Right cardiac atrium (tissue), 5 donors: ENCODE results near the gene STC2. TPM values are rescaled to one million over a fixed set of nuclear protein-coding genes. Genes with fewer than 3 reads are reported as not detected.
"Not testable (repeated sequence)": the region's sequence is repeated elsewhere in the genome, so short reads cannot be mapped to it uniquely, and the experiment has no call there.

ENCODE experiments used
- ATAC-seq, 2 donors: fragments of 200-7000 bp; cut with Tn5 transposase; one replicate each; pipeline versions ENCODE4 v1.8.0 to v1.9.1; 2020; ENCODE audit warnings: moderate library complexity in 2 of 2, mild to moderate bottlenecking in 1 of 2
- DNase-seq, 3 donors: peaks; one replicate each; pipeline ENCODE4 v3.0.0-alpha.2; 2020
- H3K27ac ChIP-seq: one replicate; pipeline ENCODE4 v1.5.1; 2013; ENCODE audit warnings: mild to moderate bottlenecking, low read length, control low read depth, moderate library complexity
- H3K27me3 ChIP-seq: one replicate; pipeline ENCODE4 v1.6.1; 2013; ENCODE audit not compliant: control insufficient read depth, insufficient read depth
- H3K4me1 ChIP-seq: one replicate; pipeline ENCODE4 v1.6.1; 2013; ENCODE audit warnings: low read length; ENCODE audit not compliant: control insufficient read depth, insufficient read depth
- H3K4me3 ChIP-seq: one replicate; pipeline ENCODE4 v1.5.1; 2013; ENCODE audit warnings: low read length, control low read depth
- H3K9me3 ChIP-seq: one replicate; pipeline ENCODE4 v1.6.1; 2013; ENCODE audit warnings: low read length; ENCODE audit not compliant: control insufficient read depth
- WGBS: extraction: QIAGEN DNeasy Blood & Tissue Kit; methylation state at CpG from one replicate; pipeline ENCODE4 v1.1.7; 2013; 5-methylcytosine and 5-hydroxymethylcytosine counted together
- intact Hi-C, 4 donors: fragments of 100-400 bp; cut with DNase I; formaldehyde crosslinking; loops; one replicate each; pipeline versions ENCODE4 v1.11.0 to v1.14.0; 2022 to 2023
- polyA plus RNA-seq: library from polyadenylated mRNA; stranded (reverse); fragments of 200-250 nt; gene quantifications from one replicate; pipeline ENCODE4 v1.2.3, GENCODE V29; 2013
- total RNA-seq, 4 donors: library from RNA; stranded (reverse); fragmentation: NEBNext Ultra II Directional; extraction: Animal tissue kit (Norgen Biotek cat#: 25700); gene quantifications; one replicate each; pipeline ENCODE4 v1.2.1, GENCODE V29; 2021
- donor health status: healthy with polysubstance abuse.
- donor health status: DM: no; HTN: yes; CAD: no.
- donor health status: DM: no; HTN: no; CAD: no.
- donor health status: DM: no; HTN: yes; CAD: no; lungs with severe emphysema.
- donor health status: DM: yes; HTN: yes; CAD: no.

The STC2 gene
- total and polyA plus RNA-seq, 5 donors: 9.4 to 13.0 (median 11.7) TPM

- 81% methylated on average over 9 of the region's 9 CpGs for WGBS
These were observed 36.2 kb downstream of the STC2 start for GRCh38 chr5:173291722-173292658.

GRCh38 chr5:173290477-173291131 lies 37.6 kb downstream of the STC2 start:
- 18% methylated on average over 12 of the region's 12 CpGs for WGBS
- Histone ChIP-seq H3K9me3 (no peaks in the 10 kb centered on the region), H3K27me3 (no peaks in the 10 kb centered on the region), H3K27ac (peak overlapping the region; percentile 35), H3K4me3 (no peak overlapping the region), H3K4me1 (no peaks in the 10 kb centered on the region)
- no peak for DNase-seq
- intact Hi-C loops: loop anchor here in 1 of 4 donors (10.0 kb wide), 1 partner anchor 284 kb away; no protein-coding TSS in a partner anchor
- ATAC-seq: peak; percentile 40 to 42

More at GRCh38 chr5:173291722-173292658, 36.2 kb downstream of the STC2 start:
- Histone ChIP-seq H3K27me3 (no peaks in the 10 kb centered on the region), H3K4me3 (no peak overlapping the region), H3K4me1 (no peaks in the 10 kb centered on the region), H3K9me3 (no peaks in the 10 kb centered on the region), H3K27ac (no peak overlapping the region)
- intact Hi-C loops: loop anchor here in 1 of 4 donors (10.0 kb wide), 1 partner anchor 283 kb away; no protein-coding TSS in a partner anchor
- ATAC-seq: no peak
- no peak for DNase-seq

- 65% methylated on average over 3 of the region's 3 CpGs for WGBS
- Histone ChIP-seq H3K9me3 (no peaks in the 10 kb centered on the region), H3K4me1 (no peaks in the 10 kb centered on the region), H3K27ac (no peak overlapping the region), H3K27me3 (no peaks in the 10 kb centered on the region), H3K4me3 (no peak overlapping the region)
- DNase-seq: no peak
- ATAC-seq: no peak
- intact Hi-C loops: loop anchor here in 3 of 4 donors (10.0 kb wide), 4 partner anchors 125 to 585 kb away; partner anchors contain the start of gene ATP6V0E1 (in 1 of the 3)
These were observed 38.8 kb downstream of the STC2 start for GRCh38 chr5:173289372-173289771.

GRCh38 chr5:173288632-173289031 lies 39.6 kb downstream of the STC2 start:
- Histone ChIP-seq H3K9me3 (no peaks in the 10 kb centered on the region), H3K4me1 (no peaks in the 10 kb centered on the region), H3K27me3 (no peaks in the 10 kb centered on the region), H3K4me3 (no peak overlapping the region), H3K27ac (no peak overlapping the region)
- DNase-seq: no peak
- intact Hi-C loops: loop anchor here in 3 of 4 donors (10.0 kb wide), 4 partner anchors 124 to 584 kb away; partner anchors contain the start of gene ATP6V0E1 (in 1 of the 3)
- ATAC-seq: no peak
- WGBS: 95% methylated on average over 4 of the region's 4 CpGs

- WGBS: 60% methylated on average over 7 of the region's 7 CpGs
- Histone ChIP-seq H3K4me1 (no peaks in the 10 kb centered on the region), H3K27ac (no peak overlapping the region), H3K4me3 (no peak overlapping the region), H3K27me3 (no peaks in the 10 kb centered on the region), H3K9me3 (no peaks in the 10 kb centered on the region)
- intact Hi-C loops: loop anchor here in 3 of 4 donors (10.0 kb wide), 4 partner anchors 122 to 582 kb away; partner anchors contain the start of gene ATP6V0E1 (in 1 of the 3)
- DNase-seq (no peak), ATAC-seq (no peak)
These were observed 41.1 kb downstream of the STC2 start for GRCh38 chr5:173287086-173287485.

- not testable (repeated sequence) for H3K4me1 ChIP-seq, ATAC-seq, DNase-seq, H3K4me3 ChIP-seq, H3K9me3 ChIP-seq, H3K27me3 ChIP-seq, H3K27ac ChIP-seq
- 98% methylated on average over 4 of the region's 4 CpGs for WGBS
- intact Hi-C loops: loop anchor here (5.0 to 10.0 kb wide), 5 partner anchors 117 to 580 kb away; partner anchors contain the start of gene ATP6V0E1 (in 1 of the 4)
These were observed 43.8 kb downstream of the STC2 start for GRCh38 chr5:173284343-173284958.

- no peaks in the 10 kb centered on the region for H3K9me3 ChIP-seq
- H3K4me3 ChIP-seq: peak overlapping the region; percentile 8
- peak overlapping the region; percentile 7 for H3K27ac ChIP-seq
- no peaks in the 10 kb centered on the region for H3K4me1 ChIP-seq
- 3% methylated on average over 45 of the region's 45 CpGs for WGBS
- DNase-seq (peak; percentile 81 to 93 (median 92)), ATAC-seq (peak; percentile 89 to 90)
- H3K27me3 ChIP-seq: no peaks in the 10 kb centered on the region
- intact Hi-C loops: loop anchor here (2.0 to 10.0 kb wide), 6 partner anchors 116 to 579 kb away; partner anchors contain the start of gene ATP6V0E1 (in 1 of the 4)
These were observed 44.6 kb downstream of the STC2 start for GRCh38 chr5:173283318-173284288.

- peak in 1 of 3 donors; percentile 50 for DNase-seq
- 71% methylated on average over 10 of the region's 10 CpGs for WGBS
- no peak overlapping the region for H3K4me3 ChIP-seq
- H3K9me3 ChIP-seq: no peaks in the 10 kb centered on the region
- no peaks in the 10 kb centered on the region for H3K4me1 ChIP-seq
- intact Hi-C loops: loop anchor here (2.0 to 10.0 kb wide), 6 partner anchors 116 to 578 kb away; partner anchors contain the start of gene ATP6V0E1 (in 1 of the 4)
- ATAC-seq: no peak
- H3K27ac ChIP-seq: peak overlapping the region; percentile 7
- no peaks in the 10 kb centered on the region for H3K27me3 ChIP-seq
These were observed 45.3 kb downstream of the STC2 start for GRCh38 chr5:173282916-173283315.

GRCh38 chr5:173281910-173282309 lies 46.3 kb downstream of the STC2 start:
- H3K27ac ChIP-seq: no peak overlapping the region

More at GRCh38 chr5:173281910-173282309, 46.3 kb downstream of the STC2 start:
- peak; percentile 22 to 23 for ATAC-seq
- intact Hi-C loops: loop anchor here (2.0 to 10.0 kb wide), 6 partner anchors 115 to 577 kb away; partner anchors contain the start of gene ATP6V0E1 (in 1 of the 4)
- no peaks in the 10 kb centered on the region for H3K4me1 ChIP-seq
- no peak overlapping the region for H3K4me3 ChIP-seq
- 15% methylated on average over 6 of the region's 6 CpGs for WGBS
- H3K27me3 ChIP-seq: no peaks in the 10 kb centered on the region
- H3K9me3 ChIP-seq: no peaks in the 10 kb centered on the region
- DNase-seq: peak in 1 of 3 donors; percentile 27
